ENCODE measurements around the gene TMED10.

- TF ChIP-seq POLR2A (IDR thresholded peaks at IDR 0.05): no peak
- no peak for TF ChIP-seq CTCF (IDR thresholded peaks at IDR 0.05)
These were observed 57.4 kb downstream of the TMED10 start for GRCh38 chr14:75119056-75119455.
